Esophagus muscularis mucosa (tissue), 4 donors: ENCODE results near the gene ARHGEF39.

Experiments
- EP300 ChIP-seq: sonication (generic); formaldehyde crosslinking; IDR thresholded peaks from one replicate; pipeline ENCODE4 v1.6.1; 2017; ENCODE audit warnings: antibody characterized with exemption
- POLR2A ChIP-seq: fragments of 450-650 bp; IDR thresholded peaks from one replicate; pipeline ENCODE4 v1.6.1; 2017; ENCODE audit warnings: antibody characterized with exemption, moderate library complexity, mild to moderate bottlenecking, low read depth
- TF ChIP-seq, protein P1 (sequence below), 3 experiments: fragments of 200-600 bp in 2 of 3; fragments of 450-650 bp in 1 of 3; sonication (generic) in 2 of 3; IDR thresholded peaks; one replicate each; pipeline ENCODE4 v1.5.1; 2017 to 2019; ENCODE audit warnings: antibody characterized with exemption in 3 of 3, mild to moderate bottlenecking in 2 of 3, moderate library complexity in 1 of 3

DNA sequence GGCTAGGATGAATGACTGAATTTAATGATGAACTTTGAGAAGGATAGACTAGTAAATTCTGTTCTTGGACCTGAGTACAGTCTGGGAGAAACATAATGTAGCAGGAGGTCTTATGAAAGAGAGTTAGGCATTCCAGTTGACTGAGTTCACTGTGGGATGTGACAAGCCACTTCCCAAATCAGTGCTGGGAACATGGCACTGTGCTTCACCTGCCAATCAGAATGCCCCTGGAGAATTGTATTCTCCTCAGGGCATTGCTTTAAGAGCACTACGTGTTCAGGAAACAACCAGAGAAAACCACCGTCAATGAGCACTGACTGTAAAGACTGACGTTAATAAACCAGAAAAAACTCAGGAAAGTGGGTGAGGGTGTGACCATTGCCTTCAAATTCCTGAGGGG lies 5.7 kb downstream of the ARHGEF39 start:
- TF ChIP-seq POLR2A, result no peak
- TF ChIP-seq, protein P1, sequence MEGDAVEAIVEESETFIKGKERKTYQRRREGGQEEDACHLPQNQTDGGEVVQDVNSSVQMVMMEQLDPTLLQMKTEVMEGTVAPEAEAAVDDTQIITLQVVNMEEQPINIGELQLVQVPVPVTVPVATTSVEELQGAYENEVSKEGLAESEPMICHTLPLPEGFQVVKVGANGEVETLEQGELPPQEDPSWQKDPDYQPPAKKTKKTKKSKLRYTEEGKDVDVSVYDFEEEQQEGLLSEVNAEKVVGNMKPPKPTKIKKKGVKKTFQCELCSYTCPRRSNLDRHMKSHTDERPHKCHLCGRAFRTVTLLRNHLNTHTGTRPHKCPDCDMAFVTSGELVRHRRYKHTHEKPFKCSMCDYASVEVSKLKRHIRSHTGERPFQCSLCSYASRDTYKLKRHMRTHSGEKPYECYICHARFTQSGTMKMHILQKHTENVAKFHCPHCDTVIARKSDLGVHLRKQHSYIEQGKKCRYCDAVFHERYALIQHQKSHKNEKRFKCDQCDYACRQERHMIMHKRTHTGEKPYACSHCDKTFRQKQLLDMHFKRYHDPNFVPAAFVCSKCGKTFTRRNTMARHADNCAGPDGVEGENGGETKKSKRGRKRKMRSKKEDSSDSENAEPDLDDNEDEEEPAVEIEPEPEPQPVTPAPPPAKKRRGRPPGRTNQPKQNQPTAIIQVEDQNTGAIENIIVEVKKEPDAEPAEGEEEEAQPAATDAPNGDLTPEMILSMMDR (IDR thresholded peaks at IDR 0.05), result no peak
- peak; percentile 93 for TF ChIP-seq EP300
